GM08714 (cell line): ENCODE measurements around the gene IL21R.

Experiments
- H3K4me3 ChIP-seq: fragments of 200-500 bp; sonication (Bioruptor generic); 2 replicates; pipeline ENCODE4 v1.5.1; 2014; ENCODE audit warnings: mild to moderate bottlenecking, low read length, inconsistent platforms
- ZNF274 ChIP-seq: IDR thresholded peaks from 2 replicates; pipeline ENCODE4 v1.6.1; 2012; ENCODE audit warnings: mild to moderate bottlenecking, low read depth, low read length

The IL21R gene

GRCh38 chr16:27417047-27417671 is 15.2 kb downstream of the IL21R start:
- no peak for TF ChIP-seq ZNF274
- H3K4me3 ChIP-seq, result no peak overlapping the region

GRCh38 chr16:27421961-27422740 is 20.2 kb downstream of the IL21R start:
- no peak overlapping the region for H3K4me3 ChIP-seq
- no peak for TF ChIP-seq ZNF274

GRCh38 chr16:27424772-27425498 is 23.0 kb downstream of the IL21R start:
- H3K4me3 ChIP-seq, result no peak overlapping the region
- TF ChIP-seq ZNF274, result no peak

GRCh38 chr16:27425961-27426360 is 24.0 kb downstream of the IL21R start:
- no peak for TF ChIP-seq ZNF274
- H3K4me3 ChIP-seq, result no peak overlapping the region

- no peak for TF ChIP-seq ZNF274
- H3K4me3 ChIP-seq, result no peak overlapping the region; the same call in 1 of the 2 replicates
Observed at GRCh38 chr16:27426423-27427408, 24.7 kb downstream of the IL21R start.

- no peak overlapping the region; the same call in 1 of the 2 replicates for H3K4me3 ChIP-seq
- TF ChIP-seq ZNF274, result no peak
Observed at GRCh38 chr16:27427538-27427937, 25.6 kb downstream of the IL21R start.

GRCh38 chr16:27428026-27428785 is 26.2 kb downstream of the IL21R start:
- H3K4me3 ChIP-seq, result no peak overlapping the region
- no peak for TF ChIP-seq ZNF274

GRCh38 chr16:27429330-27429871 is 27.4 kb downstream of the IL21R start:
- TF ChIP-seq ZNF274, result no peak
- H3K4me3 ChIP-seq, result no peak overlapping the region

- no peak for TF ChIP-seq ZNF274
- H3K4me3 ChIP-seq, result no peak overlapping the region
Observed at GRCh38 chr16:27429981-27430441, 28.0 kb downstream of the IL21R start.

- TF ChIP-seq ZNF274, result no peak
- H3K4me3 ChIP-seq, result no peak overlapping the region
Observed at GRCh38 chr16:27430512-27430911, 28.5 kb downstream of the IL21R start.

GRCh38 chr16:27430923-27431484 is 29.0 kb downstream of the IL21R start:
- no peak overlapping the region for H3K4me3 ChIP-seq
- TF ChIP-seq ZNF274, result no peak

GRCh38 chr16:27431773-27432532 is 30.0 kb downstream of the IL21R start:
- TF ChIP-seq ZNF274, result no peak
- no peak overlapping the region for H3K4me3 ChIP-seq
